ENCODE results near the gene AKNAD1. TPM values are rescaled to one million over a fixed set of nuclear protein-coding genes. Genes with fewer than 3 reads are reported as not detected.

Gene AKNAD1
- polyA plus RNA-seq, 1 donor (not counting 4 experiments of a cell fraction or from before 2014, with no cell fraction given): 6.9 TPM

- Histone ChIP-seq H3K9me1 (ENCODE audit: control insufficient read depth, extremely low read depth, insufficient read depth, low read length) (no peaks in the 10 kb centered on the region), H3K4me3 (ENCODE audit: control insufficient read depth in 2 of 3, extremely low read depth in 1 of 3, insufficient read depth in 2 of 3, low read depth in 1 of 3, low read length in 3 of 3) (no peak overlapping the region), H3K27ac (ENCODE audit: control insufficient read depth, insufficient read depth, low read length) (no peak overlapping the region), H4K20me1 (ENCODE audit: control insufficient read depth, extremely low read depth, insufficient read depth, low read length) (no peaks in the 10 kb centered on the region), H2AFZ (ENCODE audit: control insufficient read depth, low read length) (no peak overlapping the region), H3K4me2 (ENCODE audit: control insufficient read depth, extremely low read depth, insufficient read depth, low read depth, low read length) (no peak overlapping the region), H3K4me1 (ENCODE audit: control insufficient read depth, extremely low read depth, insufficient read depth, low read length) (peaks cover 3% of the 10 kb centered on the region), H3K9ac (ENCODE audit: control insufficient read depth, extremely low read depth, insufficient read depth, low read length) (no peak overlapping the region), H3K9me3 (ENCODE audit: control insufficient read depth, low read depth, low read length) (no peaks in the 10 kb centered on the region), H3K79me2 (ENCODE audit: control insufficient read depth, insufficient read depth, low read length) (no peaks in the 10 kb centered on the region), H3K27me3 (ENCODE audit: control insufficient read depth, extremely low read depth, insufficient read depth, low read length) (no peaks in the 10 kb centered on the region), H3K36me3 (ENCODE audit: control insufficient read depth in 2 of 2, extremely low read depth in 1 of 2, insufficient read depth in 2 of 2, low read length in 2 of 2) (peaks cover 5% of the 10 kb centered on the region in 2 experiments)
- dilution Hi-C loops (cut with MboI; ENCODE audit: extremely low pct_ligation_motif_present, low sequenced_read_pairs): no loop called here
- DNase-seq (ENCODE audit: low read depth, low spot score) (no peak), FAIRE-seq (no peak)
- TF ChIP-seq EZH2 (IDR thresholded peaks at IDR 0.05; ENCODE audit: low read length) (no peak), CTCF (optimal IDR thresholded peaks at IDR 0.05 in 1 of 3, IDR thresholded peaks at IDR 0.05 in 1 of 3, conservative IDR thresholded peaks at IDR 0.05 in 1 of 3; ENCODE audit: extremely low read depth in 1 of 3, insufficient read depth in 2 of 3, low read length in 3 of 3) (no peak)
Observed at GRCh38 chr1:108808438-108808837, 48.5 kb downstream of the AKNAD1 start.

GRCh38 chr1:108803548-108803947 lies 53.3 kb downstream of the AKNAD1 start:
- FAIRE-seq (no peak), DNase-seq (ENCODE audit: low read depth, low spot score) (no peak)
- Histone ChIP-seq H3K9me3 (ENCODE audit: control insufficient read depth, low read depth, low read length) (no peaks in the 10 kb centered on the region), H4K20me1 (ENCODE audit: control insufficient read depth, extremely low read depth, insufficient read depth, low read length) (no peaks in the 10 kb centered on the region), H3K9me1 (ENCODE audit: control insufficient read depth, extremely low read depth, insufficient read depth, low read length) (no peaks in the 10 kb centered on the region), H3K4me3 (ENCODE audit: control insufficient read depth in 2 of 3, extremely low read depth in 1 of 3, insufficient read depth in 2 of 3, low read depth in 1 of 3, low read length in 3 of 3) (no peak overlapping the region), H3K9ac (ENCODE audit: control insufficient read depth, extremely low read depth, insufficient read depth, low read length) (no peak overlapping the region), H3K4me2 (ENCODE audit: control insufficient read depth, extremely low read depth, insufficient read depth, low read depth, low read length) (no peak overlapping the region), H3K4me1 (ENCODE audit: control insufficient read depth, extremely low read depth, insufficient read depth, low read length) (no peaks in the 10 kb centered on the region), H3K79me2 (ENCODE audit: control insufficient read depth, insufficient read depth, low read length) (no peaks in the 10 kb centered on the region), H3K27me3 (ENCODE audit: control insufficient read depth, extremely low read depth, insufficient read depth, low read length) (no peaks in the 10 kb centered on the region), H3K27ac (ENCODE audit: control insufficient read depth, insufficient read depth, low read length) (no peak overlapping the region), H2AFZ (ENCODE audit: control insufficient read depth, low read length) (no peak overlapping the region), H3K36me3 (ENCODE audit: control insufficient read depth in 2 of 2, extremely low read depth in 1 of 2, insufficient read depth in 2 of 2, low read length in 2 of 2) (peaks cover 4% of the 10 kb centered on the region in 2 experiments)
- TF ChIP-seq EZH2 (IDR thresholded peaks at IDR 0.05; ENCODE audit: low read length): no peak
- dilution Hi-C loops (cut with MboI; ENCODE audit: extremely low pct_ligation_motif_present, low sequenced_read_pairs): no loop called here

- Histone ChIP-seq H3K9me1 (ENCODE audit: control insufficient read depth, extremely low read depth, insufficient read depth, low read length) (no peaks in the 10 kb centered on the region), H3K36me3 (ENCODE audit: control insufficient read depth in 2 of 2, extremely low read depth in 1 of 2, insufficient read depth in 2 of 2, low read length in 2 of 2) (peaks cover 4 to 6% of the 10 kb centered on the region in 2 experiments), H3K27ac (ENCODE audit: control insufficient read depth, insufficient read depth, low read length) (no peak overlapping the region), H3K4me3 (ENCODE audit: control insufficient read depth in 2 of 3, extremely low read depth in 1 of 3, insufficient read depth in 2 of 3, low read depth in 1 of 3, low read length in 3 of 3) (no peak overlapping the region), H4K20me1 (ENCODE audit: control insufficient read depth, extremely low read depth, insufficient read depth, low read length) (no peaks in the 10 kb centered on the region), H3K4me1 (ENCODE audit: control insufficient read depth, extremely low read depth, insufficient read depth, low read length) (no peaks in the 10 kb centered on the region), H2AFZ (ENCODE audit: control insufficient read depth, low read length) (no peak overlapping the region), H3K27me3 (ENCODE audit: control insufficient read depth, extremely low read depth, insufficient read depth, low read length) (no peaks in the 10 kb centered on the region), H3K9ac (ENCODE audit: control insufficient read depth, extremely low read depth, insufficient read depth, low read length) (no peak overlapping the region), H3K9me3 (ENCODE audit: control insufficient read depth, low read depth, low read length) (no peaks in the 10 kb centered on the region), H3K4me2 (ENCODE audit: control insufficient read depth, extremely low read depth, insufficient read depth, low read depth, low read length) (no peak overlapping the region), H3K79me2 (ENCODE audit: control insufficient read depth, insufficient read depth, low read length) (no peaks in the 10 kb centered on the region)
- DNase-seq (ENCODE audit: low read depth, low spot score): no peak
- no peak for TF ChIP-seq CTCF (optimal IDR thresholded peaks at IDR 0.05 in 1 of 3, IDR thresholded peaks at IDR 0.05 in 1 of 3, conservative IDR thresholded peaks at IDR 0.05 in 1 of 3; ENCODE audit: extremely low read depth in 1 of 3, insufficient read depth in 2 of 3, low read length in 3 of 3)
- no peak for FAIRE-seq
- dilution Hi-C loops (cut with MboI; ENCODE audit: extremely low pct_ligation_motif_present, low sequenced_read_pairs): no loop called here
Observed at GRCh38 chr1:108801101-108801500, 55.8 kb downstream of the AKNAD1 start.
